Tibial artery (tissue), 4 donors: Measurements from ENCODE around the gene C9orf153.
"Not testable (repeated sequence)": the region's sequence is repeated elsewhere in the genome, so short reads cannot be mapped to it uniquely, and the experiment has no call there.

ENCODE experiments used
- DNase-seq, 2 donors: peaks; one replicate each; pipeline ENCODE4 v3.0.0-alpha.2; 2019
- H3K27ac ChIP-seq, 2 donors: fragments of 200-600 bp; sonication (generic) in 1 of 2; 1 replicate in 1 of 2; 2 replicates in 1 of 2; pipeline ENCODE4 v1.5.1; 2018 to 2019; ENCODE audit warnings: mild to moderate bottlenecking in 1 of 2
- H3K27me3 ChIP-seq, 2 donors: fragments of 200-600 bp; sonication (generic) in 1 of 2; one replicate each; pipeline versions ENCODE4 v1.5.1 to v1.6.0; 2016 to 2019
- H3K36me3 ChIP-seq, 3 donors: fragments of 200-600 bp; sonication (generic) in 2 of 3; one replicate each; pipeline ENCODE4 v1.5.1; 2016 to 2019; ENCODE audit warnings: mild to moderate bottlenecking in 2 of 3
- H3K4me1 ChIP-seq, 4 donors: fragments of 200-600 bp; sonication (generic) in 2 of 4; 1 replicate in 3 of 4; 2 replicates in 1 of 4; pipeline ENCODE4 v1.5.1; 2016 to 2019
- H3K4me3 ChIP-seq, 2 donors: fragments of 200-600 bp; sonication (generic) in 1 of 2; 1 replicate in 1 of 2; 2 replicates in 1 of 2; pipeline ENCODE4 v1.5.1; 2018 to 2019; ENCODE audit warnings: mild to moderate bottlenecking in 2 of 2
- H3K9me3 ChIP-seq, 3 donors: fragments of 200-600 bp; sonication (generic) in 1 of 3; one replicate each; pipeline ENCODE4 v1.5.1; 2016 to 2019
- CTCF ChIP-seq, 2 experiments: fragments of 200-600 bp in 1 of 2; fragments of 450-650 bp in 1 of 2; IDR thresholded peaks; one replicate each; pipeline ENCODE4 v1.5.1; 2017 to 2019; ENCODE audit warnings: antibody characterized with exemption in 2 of 2, mild to moderate bottlenecking in 1 of 2, moderate library complexity in 1 of 2
- intact Hi-C: fragments of 100-400 bp; cut with DNase I; formaldehyde crosslinking; loops from one replicate; pipeline ENCODE4 v1.15.0; 2023; ENCODE audit warnings: low total_unique reads

Gene C9orf153

GRCh38 chr9:86300701-86301100 is 41.2 kb upstream of the C9orf153 start:
- no peak for TF ChIP-seq CTCF (IDR thresholded peaks at IDR 0.05)
- no peaks in the 10 kb centered on the region for H3K9me3 ChIP-seq
- H3K4me1 ChIP-seq = no peaks in the 10 kb centered on the region
- no peak for DNase-seq
- intact Hi-C loops = no loop called here
- H3K27ac ChIP-seq = no peak overlapping the region
- peaks cover 56 to 97% (median 87%) of the 10 kb centered on the region in 3 donors for H3K36me3 ChIP-seq
- no peaks in the 10 kb centered on the region for H3K27me3 ChIP-seq
- H3K4me3 ChIP-seq = no peak overlapping the region

- Histone ChIP-seq H3K4me3 (no peak overlapping the region), H3K4me1 (no peaks in the 10 kb centered on the region), H3K36me3 (peaks cover 53 to 79% (median 74%) of the 10 kb centered on the region in 3 donors), H3K9me3 (no peaks in the 10 kb centered on the region), H3K27me3 (no peaks in the 10 kb centered on the region), H3K27ac (no peak overlapping the region)
- DNase-seq = no peak
- intact Hi-C loops = no loop called here
- no peak for TF ChIP-seq CTCF (IDR thresholded peaks at IDR 0.05)
These were observed 39.4 kb upstream of the C9orf153 start for GRCh38 chr9:86298873-86299272.

- H3K4me3 ChIP-seq, H3K9me3 ChIP-seq, intact Hi-C loops, H3K4me1 ChIP-seq, H3K27me3 ChIP-seq, DNase-seq, H3K27ac ChIP-seq: not testable (repeated sequence)
- H3K36me3 ChIP-seq = peaks cover 7 to 28% (median 8%) of the 10 kb centered on the region in 3 donors
These were observed 30.9 kb upstream of the C9orf153 start for GRCh38 chr9:86290341-86290740.

DNA sequence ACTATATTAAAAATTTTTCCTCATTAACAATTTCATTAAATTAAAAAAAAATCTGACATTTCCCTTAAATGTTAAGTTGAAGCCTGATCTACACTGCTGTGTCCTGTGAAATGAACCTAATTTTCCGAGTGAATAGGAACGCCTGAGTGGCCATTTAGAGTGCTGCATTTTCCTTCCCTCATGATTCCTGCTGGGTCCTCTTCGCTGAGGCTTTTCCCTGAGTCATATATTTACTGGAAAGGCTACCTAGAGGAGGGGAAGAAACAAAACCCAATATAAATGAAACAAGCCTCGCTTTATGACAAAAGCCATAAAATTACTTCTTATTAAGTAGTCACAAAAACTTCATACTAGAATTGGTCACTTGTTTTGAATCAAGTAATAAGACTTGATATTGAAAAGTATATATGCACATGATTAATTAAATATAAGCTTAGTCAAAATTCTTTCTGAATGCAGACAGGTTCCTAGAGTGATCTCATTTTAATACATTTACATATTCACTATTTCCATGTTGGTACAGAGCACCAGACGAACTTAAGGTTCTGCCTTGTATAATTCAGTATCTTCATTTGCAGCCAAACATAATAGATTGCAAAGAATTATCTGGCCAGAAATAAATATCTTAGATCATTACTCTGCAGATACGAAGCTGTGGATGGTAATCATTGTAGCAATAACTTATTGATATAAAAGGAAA is 29.2 kb upstream of the C9orf153 start:
- intact Hi-C loops = loop anchor here (10.0 kb wide), 1 partner anchor 344 kb away; the partner anchor contains the start of gene NAA35
- DNase-seq = no peak
- no peaks in the 10 kb centered on the region for H3K27me3 ChIP-seq
- no peaks in the 10 kb centered on the region for H3K9me3 ChIP-seq
- H3K36me3 ChIP-seq = peaks cover 4 to 28% (median 7%) of the 10 kb centered on the region in 3 donors
- no peak overlapping the region for H3K4me3 ChIP-seq
- TF ChIP-seq CTCF (IDR thresholded peaks at IDR 0.05) = no peak
- H3K27ac ChIP-seq = no peak overlapping the region
- H3K4me1 ChIP-seq = no peaks in the 10 kb centered on the region

DNA sequence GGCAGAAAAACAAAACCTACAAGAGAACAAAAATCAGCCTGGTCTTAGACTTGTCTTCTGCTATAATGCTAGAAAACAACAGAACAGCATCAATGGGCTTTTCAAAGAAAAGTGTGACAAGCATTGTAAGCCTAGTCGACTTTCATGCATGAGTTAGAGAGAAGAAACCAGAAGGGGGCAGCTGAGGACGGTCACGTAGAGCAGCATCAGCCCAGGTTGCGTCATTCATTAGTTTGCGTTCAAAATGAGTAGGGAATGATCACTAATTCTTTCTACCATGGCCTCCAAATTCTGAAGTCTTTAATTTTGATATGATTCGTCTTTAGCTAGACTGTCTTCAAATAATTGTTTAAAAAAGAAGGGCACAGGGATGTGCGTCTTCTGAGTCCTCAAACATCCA is 27.6 kb upstream of the C9orf153 start:
- no peak for TF ChIP-seq CTCF (IDR thresholded peaks at IDR 0.05)
- Histone ChIP-seq H3K36me3 (peaks cover 4 to 20% (median 7%) of the 10 kb centered on the region in 3 donors), H3K4me1 (peaks cover 0 to 6% (median 4%) of the 10 kb centered on the region in 4 donors), H3K4me3 (no peak overlapping the region), H3K27ac (no peak overlapping the region), H3K27me3 (no peaks in the 10 kb centered on the region), H3K9me3 (no peaks in the 10 kb centered on the region)
- DNase-seq = no peak
- intact Hi-C loops = loop anchor here (10.0 kb wide), 1 partner anchor 342 kb away; the partner anchor contains the start of gene NAA35

DNA sequence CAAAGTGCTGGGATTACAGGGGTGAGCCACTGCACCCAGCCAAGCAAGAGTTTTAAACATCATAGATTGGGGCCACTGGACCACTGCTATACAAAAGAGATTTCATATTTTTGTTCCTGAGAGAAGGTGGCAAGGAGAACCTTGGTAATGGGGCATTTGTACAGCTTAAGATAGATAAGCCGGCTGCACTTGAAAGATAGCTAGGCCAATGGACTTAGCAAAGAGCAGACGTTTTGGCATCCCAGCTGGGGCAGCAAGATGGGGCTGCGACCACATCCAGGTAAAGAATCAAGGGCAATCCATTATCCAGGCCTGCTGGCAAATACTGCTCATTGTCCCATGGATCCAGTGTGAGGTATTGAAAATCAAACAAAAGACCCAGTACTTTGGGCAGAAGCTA is 26.8 kb upstream of the C9orf153 start:
- Histone ChIP-seq H3K36me3 (peaks cover 4 to 19% (median 7%) of the 10 kb centered on the region in 3 donors), H3K4me3 (no peak overlapping the region), H3K4me1 (peaks cover 0 to 9% (median 7%) of the 10 kb centered on the region in 4 donors), H3K27ac (no peak overlapping the region), H3K9me3 (no peaks in the 10 kb centered on the region), H3K27me3 (no peaks in the 10 kb centered on the region)
- no peak for DNase-seq
- TF ChIP-seq CTCF (IDR thresholded peaks at IDR 0.05) = no peak
- intact Hi-C loops = loop anchor here (10.0 kb wide), 1 partner anchor 341 kb away; the partner anchor contains the start of gene NAA35
